ENCODE results near the gene C16orf96. TPM values are rescaled to one million over a fixed set of nuclear protein-coding genes. Genes with fewer than 3 reads are reported as not detected.

Gene C16orf96
- total and polyA plus RNA-seq, 7 experiments from 2014 or later: 0.17 to 0.70 (median 0.64) TPM; not detected in 2

DNA sequence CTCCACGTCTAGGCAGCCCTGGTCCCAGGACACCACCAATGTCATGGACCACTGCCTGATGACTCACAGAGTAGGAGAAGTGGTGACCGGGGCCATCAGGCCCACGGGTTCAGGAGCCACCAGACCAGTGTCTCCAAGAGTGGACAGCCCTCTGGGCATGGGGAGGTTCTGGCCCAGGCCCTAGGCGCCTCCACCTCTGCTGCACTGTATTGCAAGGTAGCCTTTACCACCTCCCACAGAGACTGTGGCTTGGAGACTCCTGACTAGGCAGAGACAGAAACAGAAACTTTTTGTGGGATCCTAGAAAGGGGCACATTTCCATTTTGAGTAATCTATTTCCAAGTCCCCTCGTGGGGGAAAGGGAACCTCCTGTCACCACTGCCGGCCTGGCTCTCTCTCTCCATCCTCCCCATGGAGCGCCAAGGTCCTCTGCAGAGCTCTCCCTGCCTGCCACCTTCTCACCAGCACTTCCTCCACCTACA lies 20.5 kb upstream of the C16orf96 start:
- Histone ChIP-seq H3K4me3 (ENCODE audit: low read length) (no peak overlapping the region), H3K9me3 (ENCODE audit: control insufficient read depth in 2 of 3, low read length in 3 of 3) (no peaks in the 10 kb centered on the region), H3K36me3 (ENCODE audit: control insufficient read depth in 2 of 3, insufficient read depth in 3 of 3, low read length in 3 of 3) (peaks cover 0 to 10% (median 0%) of the 10 kb centered on the region in 3 experiments), H3K4me1 (ENCODE audit: control insufficient read depth in 2 of 2, insufficient read depth in 2 of 2, low read length in 2 of 2) (peaks cover 10 to 36% of the 10 kb centered on the region in 2 donors), H3K27ac (ENCODE audit: low read depth, low read length) (peak overlapping the region; percentile 43), H3K27me3 (ENCODE audit: control insufficient read depth in 2 of 2, insufficient read depth in 2 of 2, low read length in 2 of 2) (no peaks in the 10 kb centered on the region)
- peak overlapping the region; percentile 19 to 91 (median 74) for H3K4me3 Mint-ChIP-seq
- H3K9me3 Mint-ChIP-seq: peaks cover 0 to 13% (median 6%) of the 10 kb centered on the region in 11 donors
- H3K27me3 Mint-ChIP-seq: peaks cover 0 to 5% (median 0%) of the 10 kb centered on the region in 5 donors
- CTCF ChIA-PET: interaction anchor here (0.7 to 1.4 kb wide), 3 partner anchors 30 to 846 kb away, joined by 3 to 9 read pairs (median 4); partner anchors contain the start of gene HMOX2
- POLR2A ChIA-PET: interaction anchor here (0.7 to 3.6 kb wide), 5 partner anchors 9 to 60 kb away, joined by 3 to 15 read pairs (median 4); partner anchors contain the start of gene HMOX2
- DNase-seq: peak in 1 of 9 donors; percentile 55
- H3K4me1 Mint-ChIP-seq: peaks cover 27 to 71% (median 48%) of the 10 kb centered on the region in 7 donors
- H3K36me3 Mint-ChIP-seq: peaks cover 8 to 23% (median 13%) of the 10 kb centered on the region in 5 donors
- H3K27ac Mint-ChIP-seq: peak overlapping the region in 8 of 9 donors; percentile 71 to 97 (median 89)
- ATAC-seq: no peak
- intact Hi-C loops (cut with micrococcal nuclease): loop anchor here (5.0 kb wide), 4 partner anchors 118 to 422 kb away; partner anchors contain the start of genes CORO7 (in 1 of the 2), PAM16 (in 1 of the 2), SEC14L5 (in 1 of the 2) and TFAP4 (in 1 of the 2)

DNA sequence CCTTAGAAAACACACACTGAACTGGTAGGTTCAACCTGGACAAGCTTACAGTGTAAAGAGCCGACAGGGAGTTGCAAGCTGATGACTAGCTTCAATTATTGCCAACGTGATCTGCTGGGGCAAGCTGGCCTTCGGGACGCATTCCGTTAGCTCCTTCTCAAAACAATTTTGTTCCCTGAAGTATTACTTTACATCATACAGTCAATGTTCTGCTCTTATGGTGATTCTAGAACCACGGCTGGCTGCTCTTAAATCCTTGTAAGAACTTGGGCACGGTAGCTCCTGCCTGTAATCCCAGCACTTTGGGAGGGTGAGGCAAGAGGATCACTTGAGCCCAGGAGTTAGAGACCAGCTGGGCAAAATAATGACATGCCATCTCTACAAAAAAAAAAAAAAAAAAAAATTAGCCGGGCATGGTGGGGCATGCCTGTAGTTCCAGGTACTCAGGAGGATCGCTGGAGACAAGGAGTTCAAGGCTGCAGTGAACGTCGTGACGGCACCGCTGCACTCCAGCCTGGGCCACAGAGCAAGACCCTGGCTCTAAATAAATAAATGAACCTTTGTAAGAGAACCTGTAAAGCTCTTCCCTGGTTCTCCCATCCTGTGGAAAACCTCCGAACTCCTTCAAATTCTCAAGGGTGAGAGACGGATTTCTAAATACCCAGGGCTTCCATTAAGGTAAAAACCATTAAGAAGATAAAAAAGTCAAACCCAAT lies 19.6 kb upstream of the C16orf96 start:
- H3K4me1 ChIP-seq (ENCODE audit: control insufficient read depth in 2 of 2, insufficient read depth in 2 of 2, low read length in 2 of 2): peaks cover 10 to 36% of the 10 kb centered on the region in 2 donors
- Mint-ChIP-seq H3K4me1 (peaks cover 27 to 65% (median 47%) of the 10 kb centered on the region in 7 donors), H3K36me3 (peaks cover 8 to 23% (median 13%) of the 10 kb centered on the region in 5 donors)

DNA sequence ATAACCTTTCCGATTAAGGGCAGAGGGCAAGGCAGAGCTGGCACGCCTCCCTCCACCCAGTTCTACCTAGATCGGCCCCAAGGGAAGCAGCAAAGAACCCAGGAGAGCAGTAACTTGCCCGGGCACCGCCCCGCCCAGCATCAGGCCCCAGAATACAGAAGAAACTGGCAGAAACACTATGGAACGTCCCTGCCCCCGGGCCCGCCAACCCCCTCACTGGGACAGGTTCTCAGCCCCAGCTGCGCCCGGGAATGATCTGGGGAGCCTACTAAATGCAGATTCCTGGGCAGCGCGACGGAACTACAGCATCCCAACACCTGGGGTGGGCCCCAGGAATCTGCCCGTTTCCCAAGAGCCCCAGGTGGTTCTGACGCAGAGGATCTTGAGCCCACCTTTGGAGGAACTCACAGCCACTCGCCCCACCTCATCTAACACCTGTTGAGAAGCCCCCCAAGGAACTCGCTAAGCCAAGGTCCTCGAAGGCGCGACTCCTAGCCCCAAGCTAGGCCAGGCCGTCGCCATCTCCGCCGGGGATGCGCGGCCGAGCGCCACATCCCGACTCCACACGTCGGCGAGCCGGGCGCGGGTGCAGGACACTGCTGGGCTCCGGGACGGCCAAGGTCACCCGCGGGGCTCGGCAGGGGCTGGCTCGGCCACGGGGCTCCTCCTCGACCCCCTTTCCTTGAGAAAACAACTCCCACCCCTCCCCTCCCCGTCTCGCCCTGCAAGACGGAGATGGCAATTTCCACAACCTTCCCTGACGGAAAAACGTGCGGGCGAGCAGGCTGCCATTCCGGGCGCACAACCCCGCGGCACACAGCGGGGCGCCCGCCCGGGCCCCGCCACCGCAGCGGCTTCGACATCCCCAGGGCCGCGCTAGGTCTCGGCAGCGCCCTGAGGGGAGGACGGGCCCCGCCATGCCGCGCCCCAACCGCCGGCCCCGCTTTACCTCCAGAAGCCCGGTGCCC lies 18.5 kb upstream of the C16orf96 start:
- peak overlapping the region; percentile 96 for H3K27ac ChIP-seq (ENCODE audit: low read depth, low read length)
- Mint-ChIP-seq H3K4me1 (peaks cover 27 to 54% (median 40%) of the 10 kb centered on the region in 7 donors), H3K4me3 (peak overlapping the region; percentile 64 to 91 (median 82)), H3K27me3 (peaks cover 0 to 5% (median 0%) of the 10 kb centered on the region in 5 donors), H3K36me3 (peaks cover 3 to 19% (median 6%) of the 10 kb centered on the region in 5 donors), H3K9me3 (peaks cover 0 to 13% (median 6%) of the 10 kb centered on the region in 11 donors), H3K27ac (peak overlapping the region; percentile 50 to 94 (median 87))
- H3K36me3 ChIP-seq (ENCODE audit: control insufficient read depth in 2 of 3, insufficient read depth in 3 of 3, low read length in 3 of 3): no peaks in the 10 kb centered on the region
- ChIA-PET CTCF (interaction anchor here (0.8 kb wide), 1 partner anchor 146 kb away, joined by 3 read pairs; no protein-coding TSS in a partner anchor), POLR2A (interaction anchor here (0.6 to 3.6 kb wide), 14 partner anchors 11 to 304 kb away, joined by 3 to 15 read pairs (median 6); partner anchors contain the start of genes CORO7, HMOX2 and NMRAL1)
- intact Hi-C loops (cut with micrococcal nuclease): loop anchor here (1.0 to 5.0 kb wide), 19 partner anchors 7 to 420 kb away; partner anchors contain the start of genes CORO7 (in 2 of the 2), HMOX2 (in 2 of the 2), DNAJA3 (in 1 of the 2) and GLYR1 (in 1 of the 2)
- peak in 3 of 9 donors; percentile 16 to 42 (median 25) for DNase-seq
- peak; percentile 58 for ATAC-seq
- no peaks in the 10 kb centered on the region for H3K9me3 ChIP-seq (ENCODE audit: control insufficient read depth in 2 of 3, low read length in 3 of 3)
- H3K4me3 ChIP-seq (ENCODE audit: low read length): peak overlapping the region; percentile 81
- no peaks in the 10 kb centered on the region for H3K27me3 ChIP-seq (ENCODE audit: control insufficient read depth in 2 of 2, insufficient read depth in 2 of 2, low read length in 2 of 2)
- peaks cover 10 to 36% of the 10 kb centered on the region in 2 donors for H3K4me1 ChIP-seq (ENCODE audit: control insufficient read depth in 2 of 2, insufficient read depth in 2 of 2, low read length in 2 of 2)

More for the DNA sequence above, 19.6 kb upstream of the C16orf96 start:
- Histone ChIP-seq H3K36me3 (ENCODE audit: control insufficient read depth in 2 of 3, insufficient read depth in 3 of 3, low read length in 3 of 3) (peaks cover 0 to 10% (median 0%) of the 10 kb centered on the region in 3 experiments), H3K4me3 (ENCODE audit: low read length) (no peak overlapping the region), H3K9me3 (ENCODE audit: control insufficient read depth in 2 of 3, low read length in 3 of 3) (no peaks in the 10 kb centered on the region), H3K27me3 (ENCODE audit: control insufficient read depth in 2 of 2, insufficient read depth in 2 of 2, low read length in 2 of 2) (no peaks in the 10 kb centered on the region), H3K27ac (ENCODE audit: low read depth, low read length) (peak overlapping the region; percentile 43)
- ATAC-seq: no peak
- peak overlapping the region; percentile 64 to 91 (median 82) for H3K4me3 Mint-ChIP-seq
- intact Hi-C loops (cut with micrococcal nuclease): loop anchor here (5.0 kb wide), 4 partner anchors 119 to 421 kb away; partner anchors contain the start of genes CORO7 (in 1 of the 2), PAM16 (in 1 of the 2), SEC14L5 (in 1 of the 2) and TFAP4 (in 1 of the 2)
- ChIA-PET CTCF (interaction anchor here (1.3 to 1.4 kb wide), 2 partner anchors 31 to 61 kb away, joined by 4 to 9 read pairs; partner anchors contain the start of gene HMOX2), POLR2A (interaction anchor here (0.7 to 3.6 kb wide), 7 partner anchors 8 to 79 kb away, joined by 3 to 15 read pairs (median 4); partner anchors contain the start of genes HMOX2 and NMRAL1)
- no peak for DNase-seq
- H3K27me3 Mint-ChIP-seq: peaks cover 0 to 5% (median 0%) of the 10 kb centered on the region in 5 donors
- H3K9me3 Mint-ChIP-seq: peaks cover 0 to 13% (median 6%) of the 10 kb centered on the region in 11 donors
- peak overlapping the region; percentile 42 to 94 (median 87) for H3K27ac Mint-ChIP-seq

DNA sequence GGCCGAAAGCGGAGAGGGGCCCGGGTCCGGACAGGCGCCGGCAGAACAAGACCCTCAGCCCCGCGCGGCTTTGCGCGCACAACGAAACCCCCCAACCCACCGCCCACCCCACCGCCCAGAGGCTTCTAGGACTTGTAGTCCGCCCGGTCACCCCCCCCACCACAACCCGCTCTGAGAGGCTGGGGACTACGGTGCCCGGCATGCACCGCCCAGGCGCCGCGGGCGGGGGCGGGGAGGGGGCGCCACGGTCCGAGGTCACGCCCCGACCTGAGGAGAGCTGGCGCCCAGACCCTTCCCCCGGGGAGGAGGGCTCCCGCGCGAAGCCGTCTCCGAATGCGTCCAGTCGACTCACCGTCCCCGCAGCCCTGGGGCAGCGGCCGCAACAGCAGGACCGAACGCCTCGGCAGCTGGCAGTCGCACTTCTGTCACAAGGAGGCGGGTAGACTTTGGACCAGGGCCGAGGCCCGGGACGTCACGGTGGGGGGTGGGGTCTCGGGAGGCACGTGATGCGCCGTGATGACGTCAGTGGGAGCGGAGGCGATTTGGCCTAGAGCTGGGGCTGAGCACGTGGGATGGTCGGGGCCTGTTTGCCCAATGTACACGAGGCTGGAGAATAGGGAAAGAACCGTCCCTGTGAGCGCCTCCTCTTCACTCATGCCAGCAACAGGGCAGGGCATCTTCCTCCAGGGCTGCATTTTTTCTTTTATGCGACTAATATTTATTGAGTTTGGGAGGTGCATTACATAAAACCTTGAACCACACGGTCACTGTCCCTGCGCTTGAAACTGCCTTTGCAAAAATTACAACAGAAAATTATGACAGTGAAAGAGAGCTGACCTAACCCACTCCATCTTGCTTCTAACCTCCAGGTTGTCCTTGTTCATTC lies 17.5 kb upstream of the C16orf96 start, which contains the start of gene CDIP1:
Gene CDIP1 (minus strand): TSS at position 424 of the 886 bp plus-strand sequence. CDS start 24,643 bp downstream, outside the sequence.
- Mint-ChIP-seq H3K4me1 (peaks cover 24 to 44% (median 40%) of the 10 kb centered on the region in 7 donors), H3K27me3 (peaks cover 0 to 9% (median 0%) of the 10 kb centered on the region in 5 donors), H3K9me3 (peaks cover 0 to 13% (median 6%) of the 10 kb centered on the region in 11 donors), H3K36me3 (peaks cover 0 to 16% (median 6%) of the 10 kb centered on the region in 5 donors), H3K27ac (peak within 1 kb of the TSS; percentile 78 to 97 (median 92)), H3K4me3 (peak within 1 kb of the TSS; percentile 66 to 91 (median 82))
- Histone ChIP-seq H3K27me3 (ENCODE audit: control insufficient read depth in 2 of 2, insufficient read depth in 2 of 2, low read length in 2 of 2) (no peaks in the 10 kb centered on the region), H3K36me3 (ENCODE audit: control insufficient read depth in 2 of 3, insufficient read depth in 3 of 3, low read length in 3 of 3) (no peaks in the 10 kb centered on the region), H3K4me3 (ENCODE audit: low read length) (peak within 1 kb of the TSS; percentile 81), H3K27ac (ENCODE audit: low read depth, low read length) (peak within 1 kb of the TSS; percentile 96), H3K9me3 (ENCODE audit: control insufficient read depth in 2 of 3, low read length in 3 of 3) (no peaks in the 10 kb centered on the region), H3K4me1 (ENCODE audit: control insufficient read depth in 2 of 2, insufficient read depth in 2 of 2, low read length in 2 of 2) (peaks cover 10 to 33% of the 10 kb centered on the region in 2 donors)
- ChIA-PET CTCF (interaction anchor here (0.8 to 2.0 kb wide), 5 partner anchors 9 to 147 kb away, joined by 3 to 5 read pairs (median 3); no protein-coding TSS in a partner anchor), POLR2A (interaction anchor here (0.6 to 3.6 kb wide), 17 partner anchors 9 to 303 kb away, joined by 3 to 15 read pairs (median 5); partner anchors contain the start of genes CORO7 and HMOX2)
- ATAC-seq (peak; percentile 92), DNase-seq (peak; percentile 85 to 93 (median 90))
- intact Hi-C loops (cut with micrococcal nuclease): loop anchor here (1.0 to 5.0 kb wide), 19 partner anchors 8 to 419 kb away; partner anchors contain the start of genes CORO7 (in 2 of the 2), HMOX2 (in 2 of the 2), DNAJA3 (in 1 of the 2) and GLYR1 (in 1 of the 2)
